Right lobe of liver (tissue), 6 donors: ENCODE results near the gene FIBP. TPM values are rescaled to one million over a fixed set of nuclear protein-coding genes. Genes with fewer than 3 reads are reported as not detected.

Source experiments
- ATAC-seq, 4 donors: fragments of 200-7000 bp; cut with Tn5 transposase; one replicate each; pipeline ENCODE4 v1.9.1; 2020; ENCODE audit warnings: mild to moderate bottlenecking in 4 of 4, moderate library complexity in 4 of 4
- DNase-seq, 3 donors: peaks; one replicate each; pipeline ENCODE4 v3.0.0-alpha.2; 2020
- H3K27ac ChIP-seq, 3 donors: fragments of 200-600 bp; one replicate each; pipeline ENCODE4 v1.8.0; 2022
- H3K27me3 ChIP-seq, 2 donors: fragments of 200-600 bp; one replicate each; pipeline ENCODE4 v1.8.0; 2022
- H3K36me3 ChIP-seq, 4 donors: fragments of 200-600 bp; sonication (generic) in 1 of 4; one replicate each; pipeline versions ENCODE4 v1.5.1 to v1.8.0; 2017 to 2022; ENCODE audit warnings: control low read depth in 1 of 4
- H3K4me1 ChIP-seq, 4 donors: fragments of 200-600 bp; sonication (generic) in 1 of 4; one replicate each; pipeline versions ENCODE4 v1.5.1 to v1.8.0; 2017 to 2022; ENCODE audit warnings: control low read depth in 1 of 4
- H3K4me3 ChIP-seq, 3 donors: fragments of 200-600 bp; one replicate each; pipeline ENCODE4 v1.8.0; 2022
- H3K9me3 ChIP-seq, 4 donors: fragments of 200-600 bp; sonication (generic) in 1 of 4; one replicate each; pipeline versions ENCODE4 v1.5.1 to v1.8.0; 2017 to 2022; ENCODE audit warnings: control low read depth in 1 of 4
- CTCF ChIP-seq, 4 donors: fragments of 200-600 bp in 3 of 4; fragments of 450-650 bp in 1 of 4; IDR thresholded peaks; one replicate each; pipeline versions ENCODE4 v1.5.1 to v1.8.0; 2016 to 2022; ENCODE audit warnings: antibody characterized with exemption in 4 of 4, mild to moderate bottlenecking in 2 of 4
- POLR2A ChIP-seq: fragments of 450-650 bp; IDR thresholded peaks from one replicate; pipeline ENCODE4 v1.6.1; 2017; ENCODE audit warnings: antibody characterized with exemption, mild to moderate bottlenecking
- WGBS: methylation state at CpG from one replicate; pipeline ENCODE4 v1.1.6; 2018; ENCODE audit warnings: low coverage, low lambda C conversion rate; ENCODE audit not compliant: insufficient coverage; ENCODE audit errors: missing lambda C conversion rate; 5-methylcytosine and 5-hydroxymethylcytosine counted together
- intact Hi-C, 2 donors: fragments of 100-400 bp; cut with DNase I; formaldehyde crosslinking; loops; one replicate each; pipeline versions ENCODE4 v1.11.2 to v1.14.1; 2022
- total RNA-seq, 6 experiments: library from RNA; depleted of rRNA in 2 of 6; stranded (reverse); fragments of >200 nt in 2 of 6; fragmentation: NEBNext Ultra II Directional in 3 of 6; extraction: Animal tissue kit (Norgen Biotek cat#: 25700) in 3 of 6; gene quantifications; one replicate each; pipeline versions ENCODE4 v1.1.0 to v1.2.4, GENCODE V29; 2016 to 2023
- donor health status: DM: no; HTN: yes; CAD: no.
- donor health status: DM: no; HTN: no; CAD: no.
- donor health status: DM: no; HTN: no; CAD: no.
- donor health status: DM: no; HTN: yes; CAD: no.
- donor health status: DM: no; HTN: yes; CAD: no.

FIBP gene
- total RNA-seq, 6 experiments from 2014 or later, result 19.4 to 66.1 (median 23.3) TPM

DNA sequence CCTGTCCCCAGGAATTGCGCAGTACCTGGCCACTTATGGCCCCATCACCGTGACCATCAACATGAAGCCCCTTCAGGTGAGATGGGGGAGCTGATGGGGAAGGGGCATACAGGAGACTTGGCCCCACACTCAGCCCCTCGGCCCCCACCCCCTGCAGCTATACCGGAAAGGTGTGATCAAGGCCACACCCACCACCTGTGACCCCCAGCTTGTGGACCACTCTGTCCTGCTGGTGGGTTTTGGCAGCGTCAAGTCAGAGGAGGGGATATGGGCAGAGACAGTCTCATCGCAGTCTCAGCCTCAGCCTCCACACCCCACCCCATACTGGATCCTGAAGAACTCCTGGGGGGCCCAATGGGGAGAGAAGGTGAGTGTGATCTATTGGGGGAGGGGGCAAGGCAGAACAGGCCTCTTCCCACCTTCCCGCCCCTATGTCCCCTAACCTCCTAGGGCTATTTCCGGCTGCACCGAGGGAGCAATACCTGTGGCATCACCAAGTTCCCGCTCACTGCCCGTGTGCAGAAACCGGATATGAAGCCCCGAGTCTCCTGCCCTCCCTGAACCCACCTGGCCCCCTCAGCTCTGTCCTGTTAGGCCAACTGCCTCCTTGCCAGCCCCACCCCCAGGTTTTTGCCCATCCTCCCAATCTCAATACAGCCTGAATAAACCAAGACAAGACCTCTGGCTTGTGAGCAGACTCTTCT is 5.1 kb downstream of the FIBP start:
- TF ChIP-seq CTCF (IDR thresholded peaks at IDR 0.05) (no peak), POLR2A (no peak)
- ATAC-seq (no peak), DNase-seq (no peak)
- Histone ChIP-seq H3K27me3 (no peaks in the 10 kb centered on the region), H3K4me1 (peaks cover 0 to 7% (median 2%) of the 10 kb centered on the region in 4 donors), H3K36me3 (peaks cover 0 to 11% (median 0%) of the 10 kb centered on the region in 4 donors), H3K4me3 (no peak overlapping the region), H3K27ac (no peak overlapping the region), H3K9me3 (no peaks in the 10 kb centered on the region)
- intact Hi-C loops, result loop anchor here (10.0 kb wide), 1 partner anchor 102 kb away; no protein-coding TSS in a partner anchor
- WGBS, result no CpG with 5 or more reads among the region's 13 CpGs

- H3K9me3 ChIP-seq, result no peaks in the 10 kb centered on the region
- WGBS, result 79% methylated on average over 10 of the region's 30 CpGs
- H3K4me1 ChIP-seq, result peaks cover 0 to 2% (median 0%) of the 10 kb centered on the region in 4 donors
- no peak overlapping the region for H3K27ac ChIP-seq
- TF ChIP-seq POLR2A (no peak), CTCF (IDR thresholded peaks at IDR 0.05) (no peak)
- ATAC-seq, result no peak
- H3K4me3 ChIP-seq, result no peak overlapping the region
- intact Hi-C loops, result loop anchor here (10.0 kb wide), 1 partner anchor 102 kb away; no protein-coding TSS in a partner anchor
- peaks cover 0 to 11% (median 0%) of the 10 kb centered on the region in 4 donors for H3K36me3 ChIP-seq
- DNase-seq, result no peak
- no peaks in the 10 kb centered on the region for H3K27me3 ChIP-seq
Measured at GRCh38 chr11:65882120-65883057, 5.9 kb downstream of the FIBP start.

DNA sequence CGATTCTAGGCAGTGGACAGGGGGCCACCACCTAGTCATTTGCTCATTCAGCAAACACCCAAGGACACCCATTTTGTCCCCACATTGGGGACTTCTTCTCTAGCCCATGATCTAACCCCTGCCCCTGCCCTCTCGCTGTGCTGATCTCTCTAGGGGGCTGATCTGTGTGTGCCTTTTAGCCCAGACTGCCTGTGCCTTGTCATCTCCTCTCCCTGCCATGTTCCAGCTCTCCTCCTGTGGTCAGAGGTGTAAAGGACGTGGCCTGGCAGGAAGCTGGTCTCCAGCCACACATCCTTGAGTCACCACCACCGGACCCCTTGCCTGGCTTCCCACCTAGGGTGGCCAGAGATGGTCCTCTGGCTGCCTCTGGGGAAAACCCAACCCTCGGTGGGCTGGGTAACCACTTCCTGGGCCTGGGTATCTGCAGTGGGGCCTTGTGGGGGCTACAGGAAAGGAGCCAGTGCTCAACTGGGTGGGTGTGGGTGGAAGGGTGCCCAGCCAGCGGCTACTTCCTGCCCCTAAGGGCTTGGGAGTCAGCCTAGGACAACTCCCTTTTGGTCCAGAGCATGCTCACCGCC is 7.3 kb downstream of the FIBP start:
- ATAC-seq (no peak), DNase-seq (no peak)
- Histone ChIP-seq H3K27ac (no peak overlapping the region), H3K4me3 (no peak overlapping the region), H3K27me3 (no peaks in the 10 kb centered on the region), H3K36me3 (peaks cover 0 to 11% (median 0%) of the 10 kb centered on the region in 4 donors), H3K9me3 (no peaks in the 10 kb centered on the region), H3K4me1 (no peaks in the 10 kb centered on the region)
- TF ChIP-seq CTCF (IDR thresholded peaks at IDR 0.05) (no peak), POLR2A (no peak)
- WGBS, result 92% methylated on average over 2 of the region's 7 CpGs
- intact Hi-C loops, result loop anchor here (10.0 kb wide), 1 partner anchor 104 kb away; no protein-coding TSS in a partner anchor

- no peak overlapping the region for H3K4me3 ChIP-seq
- H3K4me1 ChIP-seq, result no peaks in the 10 kb centered on the region
- peaks cover 0 to 11% (median 0%) of the 10 kb centered on the region in 4 donors for H3K36me3 ChIP-seq
- intact Hi-C loops, result loop anchor here (10.0 kb wide), 1 partner anchor 105 kb away; no protein-coding TSS in a partner anchor
- DNase-seq, result no peak
- H3K9me3 ChIP-seq, result no peaks in the 10 kb centered on the region
- 100% methylated on average over 3 of the region's 7 CpGs for WGBS
- no peak for TF ChIP-seq POLR2A
- no peak for TF ChIP-seq CTCF (IDR thresholded peaks at IDR 0.05)
- H3K27me3 ChIP-seq, result no peaks in the 10 kb centered on the region
- no peak overlapping the region for H3K27ac ChIP-seq
- ATAC-seq, result no peak
Measured at GRCh38 chr11:65880027-65880426, 8.2 kb downstream of the FIBP start.
